ENCODE measurements around the gene ESRP2. TPM values are rescaled to one million over a fixed set of nuclear protein-coding genes. Genes with fewer than 3 reads are reported as not detected.
A peak's percentile ranks its signal among the peaks of the same experiment; 100 is the strongest.

Gene ESRP2
- total RNA-seq, 2 donors from 2014 or later, result 2.0 to 9.1 TPM

GRCh38 chr16:68231384-68232136 lies 4.4 kb downstream of the ESRP2 start:
- H3K36me3 ChIP-seq, result no peaks in the 10 kb centered on the region
- ATAC-seq (ENCODE audit: insufficient number of reproducible peaks, low FRiP score, low read depth) (no peak), DNase-seq (ENCODE audit: low spot score) (no peak)
- H3K27ac ChIP-seq, result no peak overlapping the region
- H3K9me3 ChIP-seq, result no peaks in the 10 kb centered on the region
- H3K4me3 ChIP-seq, result no peak overlapping the region
- H3K27me3 ChIP-seq (replicated peaks; ENCODE audit: insufficient read depth), result no peaks in the 10 kb centered on the region
- TF ChIP-seq CTCF (IDR thresholded peaks at IDR 0.05), result no peak
- peaks cover 4 to 27% of the 10 kb centered on the region in 2 donors for H3K4me1 ChIP-seq (ENCODE audit: control insufficient read depth in 1 of 2, low read depth in 2 of 2)

DNA sequence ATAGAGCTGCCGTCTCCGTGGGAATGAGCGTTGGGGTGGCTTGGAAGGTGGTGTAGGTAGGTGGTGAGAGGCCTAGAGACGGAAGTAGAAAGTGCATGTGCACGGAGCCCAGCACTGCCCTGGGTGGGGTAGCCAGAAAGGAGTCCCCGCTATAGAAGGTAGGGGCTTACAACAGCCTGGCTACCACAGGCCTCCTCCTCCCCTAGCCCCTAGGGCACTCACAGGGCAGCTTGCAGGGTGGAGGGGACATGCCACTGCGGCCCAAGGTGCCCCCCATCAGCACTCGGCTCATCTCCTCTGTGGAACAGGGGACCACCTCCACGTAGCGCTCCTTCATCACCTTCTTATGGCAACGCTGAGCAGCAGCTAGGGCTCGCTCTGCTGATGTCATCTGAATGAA lies 5.0 kb downstream of the ESRP2 start:
- no peaks in the 10 kb centered on the region for H3K36me3 ChIP-seq
- H3K27me3 ChIP-seq (replicated peaks; ENCODE audit: insufficient read depth), result no peaks in the 10 kb centered on the region
- DNase-seq (ENCODE audit: low spot score), result no peak
- peaks cover 0 to 21% of the 10 kb centered on the region in 2 donors for H3K4me1 ChIP-seq (ENCODE audit: control insufficient read depth in 1 of 2, low read depth in 2 of 2)
- no peak for TF ChIP-seq CTCF (IDR thresholded peaks at IDR 0.05)
- no peak for ATAC-seq (ENCODE audit: insufficient number of reproducible peaks, low FRiP score, low read depth)
- no peak overlapping the region for H3K4me3 ChIP-seq
- H3K27ac ChIP-seq, result no peak overlapping the region
- H3K9me3 ChIP-seq, result no peaks in the 10 kb centered on the region

DNA sequence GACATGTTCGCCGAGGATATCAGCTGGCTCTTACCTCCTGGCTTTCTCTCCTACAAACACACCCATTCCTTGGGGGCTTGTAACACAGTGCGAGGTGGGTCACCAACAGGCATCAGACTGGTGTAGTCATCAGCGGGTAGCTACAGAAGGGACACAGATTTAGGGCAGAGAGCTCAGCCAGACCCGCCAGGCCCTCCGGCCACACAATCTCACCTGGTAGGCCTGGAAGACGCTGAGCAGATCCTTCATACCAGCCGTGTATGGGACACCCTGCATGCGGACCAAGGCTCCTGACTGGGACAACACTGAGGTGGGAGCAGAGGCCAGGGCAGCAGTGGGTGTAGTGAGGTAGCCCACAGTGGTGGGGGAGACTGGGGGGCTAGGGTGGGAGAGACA lies 5.8 kb downstream of the ESRP2 start:
- TF ChIP-seq CTCF (IDR thresholded peaks at IDR 0.05), result no peak
- DNase-seq (ENCODE audit: low spot score), result no peak

DNA sequence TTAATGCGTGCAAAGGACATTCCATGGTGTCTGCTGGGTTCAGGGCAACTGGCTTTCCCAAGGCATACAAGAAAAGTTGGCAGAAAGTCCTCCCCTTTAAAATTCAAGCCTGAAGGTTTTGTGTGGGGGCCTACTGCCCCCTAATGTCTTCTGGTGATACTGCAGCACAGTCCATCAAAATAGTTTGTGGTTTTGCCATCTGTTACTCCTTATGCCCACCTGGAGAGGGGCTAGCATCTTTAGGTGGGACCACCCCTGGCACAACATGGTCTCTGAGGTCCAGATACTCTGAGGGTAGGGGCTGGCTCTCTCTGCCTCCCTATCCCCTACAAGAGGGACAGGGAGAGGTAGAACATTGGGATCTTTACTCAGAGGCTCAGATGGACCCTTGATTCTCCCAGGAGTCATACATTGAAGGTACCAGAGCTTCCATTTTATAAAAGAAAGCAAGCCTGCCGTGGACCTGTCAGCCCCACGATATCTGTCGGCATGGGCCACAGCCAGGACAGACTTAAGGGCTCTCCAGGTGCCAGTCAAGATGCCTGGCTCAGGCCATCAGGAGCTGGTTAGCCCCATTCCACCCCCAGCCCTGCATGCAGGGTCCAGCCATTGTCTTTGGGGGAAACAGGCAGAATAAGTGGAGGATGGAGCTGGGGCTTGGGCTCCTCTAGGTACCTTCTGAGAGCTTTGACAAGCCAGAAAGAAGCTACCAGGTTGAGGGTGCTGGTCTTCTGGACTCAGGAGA lies 6.3 kb downstream of the ESRP2 start:
- no peak overlapping the region for H3K4me3 ChIP-seq
- no peak overlapping the region for H3K27ac ChIP-seq
- DNase-seq (ENCODE audit: low spot score) (no peak), ATAC-seq (ENCODE audit: insufficient number of reproducible peaks, low FRiP score, low read depth) (peak; percentile 57)
- no peaks in the 10 kb centered on the region for H3K27me3 ChIP-seq (replicated peaks; ENCODE audit: insufficient read depth)
- H3K9me3 ChIP-seq, result no peaks in the 10 kb centered on the region
- H3K36me3 ChIP-seq, result no peaks in the 10 kb centered on the region
- peaks cover 0 to 15% of the 10 kb centered on the region in 2 donors for H3K4me1 ChIP-seq (ENCODE audit: control insufficient read depth in 1 of 2, low read depth in 2 of 2)
- TF ChIP-seq CTCF (IDR thresholded peaks at IDR 0.05), result peak; percentile 90

More for the DNA sequence above, 5.8 kb downstream of the ESRP2 start:
- peaks cover 0 to 15% of the 10 kb centered on the region in 2 donors for H3K4me1 ChIP-seq (ENCODE audit: control insufficient read depth in 1 of 2, low read depth in 2 of 2)
- no peaks in the 10 kb centered on the region for H3K36me3 ChIP-seq
- no peak overlapping the region for H3K4me3 ChIP-seq
- ATAC-seq (ENCODE audit: insufficient number of reproducible peaks, low FRiP score, low read depth), result no peak
- H3K27ac ChIP-seq, result no peak overlapping the region
- no peaks in the 10 kb centered on the region for H3K27me3 ChIP-seq (replicated peaks; ENCODE audit: insufficient read depth)
- no peaks in the 10 kb centered on the region for H3K9me3 ChIP-seq

DNA sequence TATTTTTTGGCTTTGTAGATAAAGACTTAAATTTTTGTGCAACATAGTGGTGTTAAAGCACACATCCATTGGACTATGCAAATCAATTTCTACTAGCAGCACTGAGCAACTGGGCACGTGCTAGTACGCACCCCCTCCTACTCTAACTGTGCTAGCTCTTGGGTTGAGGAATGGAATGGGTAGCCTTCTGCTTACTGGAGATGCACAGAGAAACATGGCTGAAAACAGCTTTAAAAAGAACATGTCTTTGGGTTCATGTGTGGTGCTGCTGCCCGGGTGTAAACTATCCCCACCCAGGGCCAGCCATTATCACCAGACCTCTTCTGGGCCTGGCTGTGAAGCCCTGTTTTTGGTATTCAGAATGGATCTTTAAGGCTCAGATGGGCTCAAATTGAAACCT lies 7.3 kb downstream of the ESRP2 start:
- no peak for TF ChIP-seq CTCF (IDR thresholded peaks at IDR 0.05)
- H3K9me3 ChIP-seq, result no peaks in the 10 kb centered on the region
- H3K4me3 ChIP-seq, result no peak overlapping the region
- no peak for ATAC-seq (ENCODE audit: insufficient number of reproducible peaks, low FRiP score, low read depth)
- H3K27ac ChIP-seq, result no peak overlapping the region
- H3K27me3 ChIP-seq (replicated peaks; ENCODE audit: insufficient read depth), result no peaks in the 10 kb centered on the region
- DNase-seq (ENCODE audit: low spot score), result no peak
- no peaks in the 10 kb centered on the region for H3K36me3 ChIP-seq
- peaks cover 0 to 15% of the 10 kb centered on the region in 2 donors for H3K4me1 ChIP-seq (ENCODE audit: control insufficient read depth in 1 of 2, low read depth in 2 of 2)
